Measurements from ENCODE around the gene CCDC117. TPM values are rescaled to one million over a fixed set of nuclear protein-coding genes. Genes with fewer than 3 reads are reported as not detected.
A peak's percentile ranks its signal among the peaks of the same experiment; 100 is the strongest.

Gene CCDC117
- total RNA-seq, 1 donor from 2014 or later: 8.4 TPM

DNA sequence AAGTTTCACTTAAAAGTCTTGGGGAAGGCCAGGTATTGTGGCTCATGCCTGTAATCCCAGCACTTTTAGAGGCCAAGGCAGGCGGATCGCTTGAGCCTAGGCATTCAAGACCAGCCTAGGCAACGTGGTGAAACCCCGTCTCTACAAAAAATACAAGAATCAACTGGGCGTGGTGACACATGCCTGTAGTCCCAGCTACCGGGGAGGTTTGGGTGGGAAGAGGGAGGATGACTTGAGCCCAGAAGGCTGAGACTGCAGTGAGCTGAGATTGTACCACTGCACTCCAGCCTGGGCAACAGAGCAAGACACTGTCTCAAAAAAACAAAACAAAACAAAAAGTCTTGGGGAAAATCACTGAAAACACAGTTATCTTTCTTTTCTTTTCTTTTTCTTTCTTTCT, 43.2 kb downstream of the CCDC117 start:
- DNase-seq (ENCODE audit: low read depth) (no peak), FAIRE-seq (no peak)
- TF ChIP-seq, protein P1, sequence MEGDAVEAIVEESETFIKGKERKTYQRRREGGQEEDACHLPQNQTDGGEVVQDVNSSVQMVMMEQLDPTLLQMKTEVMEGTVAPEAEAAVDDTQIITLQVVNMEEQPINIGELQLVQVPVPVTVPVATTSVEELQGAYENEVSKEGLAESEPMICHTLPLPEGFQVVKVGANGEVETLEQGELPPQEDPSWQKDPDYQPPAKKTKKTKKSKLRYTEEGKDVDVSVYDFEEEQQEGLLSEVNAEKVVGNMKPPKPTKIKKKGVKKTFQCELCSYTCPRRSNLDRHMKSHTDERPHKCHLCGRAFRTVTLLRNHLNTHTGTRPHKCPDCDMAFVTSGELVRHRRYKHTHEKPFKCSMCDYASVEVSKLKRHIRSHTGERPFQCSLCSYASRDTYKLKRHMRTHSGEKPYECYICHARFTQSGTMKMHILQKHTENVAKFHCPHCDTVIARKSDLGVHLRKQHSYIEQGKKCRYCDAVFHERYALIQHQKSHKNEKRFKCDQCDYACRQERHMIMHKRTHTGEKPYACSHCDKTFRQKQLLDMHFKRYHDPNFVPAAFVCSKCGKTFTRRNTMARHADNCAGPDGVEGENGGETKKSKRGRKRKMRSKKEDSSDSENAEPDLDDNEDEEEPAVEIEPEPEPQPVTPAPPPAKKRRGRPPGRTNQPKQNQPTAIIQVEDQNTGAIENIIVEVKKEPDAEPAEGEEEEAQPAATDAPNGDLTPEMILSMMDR (IDR thresholded peaks at IDR 0.05; ENCODE audit: insufficient read depth, low read length, severe bottlenecking): no peak
- Histone ChIP-seq H3K27me3 (ENCODE audit: control insufficient read depth, insufficient read depth, low read length) (no peaks in the 10 kb centered on the region), H3K36me3 (ENCODE audit: control insufficient read depth, insufficient read depth, low read length) (peaks cover 3% of the 10 kb centered on the region), H3K4me3 (ENCODE audit: low read depth, low read length) (no peak overlapping the region)

DNA sequence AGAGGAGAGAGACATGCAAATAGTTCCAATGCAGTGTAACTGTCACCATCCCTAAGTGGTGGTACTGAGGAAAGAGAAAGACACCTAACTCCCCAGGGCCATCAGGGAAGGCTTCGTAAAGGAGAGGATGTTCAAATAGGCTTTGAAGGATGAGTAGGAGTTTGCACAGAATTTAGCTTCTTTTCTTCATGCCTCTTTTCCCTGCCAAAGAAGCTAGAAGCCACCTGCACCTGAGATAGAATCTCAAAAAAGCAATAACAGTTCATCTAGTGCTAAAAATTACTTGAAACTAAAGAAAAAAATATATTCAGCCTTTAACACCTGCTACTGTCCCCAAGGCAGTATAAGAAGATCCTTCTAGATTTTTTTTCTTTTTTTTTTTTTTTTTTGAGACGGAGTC, 44.6 kb downstream of the CCDC117 start:
- DNase-seq (ENCODE audit: low read depth) (no peak), FAIRE-seq (no peak)
- Histone ChIP-seq H3K4me3 (ENCODE audit: low read depth, low read length) (no peak overlapping the region), H3K27me3 (ENCODE audit: control insufficient read depth, insufficient read depth, low read length) (no peaks in the 10 kb centered on the region), H3K36me3 (ENCODE audit: control insufficient read depth, insufficient read depth, low read length) (peaks cover 3% of the 10 kb centered on the region)
- TF ChIP-seq, protein P1 (IDR thresholded peaks at IDR 0.05; ENCODE audit: insufficient read depth, low read length, severe bottlenecking): no peak

- Histone ChIP-seq H3K36me3 (ENCODE audit: control insufficient read depth, insufficient read depth, low read length) (peaks cover 3% of the 10 kb centered on the region), H3K27me3 (ENCODE audit: control insufficient read depth, insufficient read depth, low read length) (no peaks in the 10 kb centered on the region), H3K4me3 (ENCODE audit: low read depth, low read length) (no peak overlapping the region)
- FAIRE-seq: no peak
- DNase-seq (ENCODE audit: low read depth): peak; percentile 21
- TF ChIP-seq, protein P1 (IDR thresholded peaks at IDR 0.05; ENCODE audit: insufficient read depth, low read length, severe bottlenecking): no peak
Measured at GRCh38 chr22:28817919-28818859, 45.7 kb downstream of the CCDC117 start.

DNA sequence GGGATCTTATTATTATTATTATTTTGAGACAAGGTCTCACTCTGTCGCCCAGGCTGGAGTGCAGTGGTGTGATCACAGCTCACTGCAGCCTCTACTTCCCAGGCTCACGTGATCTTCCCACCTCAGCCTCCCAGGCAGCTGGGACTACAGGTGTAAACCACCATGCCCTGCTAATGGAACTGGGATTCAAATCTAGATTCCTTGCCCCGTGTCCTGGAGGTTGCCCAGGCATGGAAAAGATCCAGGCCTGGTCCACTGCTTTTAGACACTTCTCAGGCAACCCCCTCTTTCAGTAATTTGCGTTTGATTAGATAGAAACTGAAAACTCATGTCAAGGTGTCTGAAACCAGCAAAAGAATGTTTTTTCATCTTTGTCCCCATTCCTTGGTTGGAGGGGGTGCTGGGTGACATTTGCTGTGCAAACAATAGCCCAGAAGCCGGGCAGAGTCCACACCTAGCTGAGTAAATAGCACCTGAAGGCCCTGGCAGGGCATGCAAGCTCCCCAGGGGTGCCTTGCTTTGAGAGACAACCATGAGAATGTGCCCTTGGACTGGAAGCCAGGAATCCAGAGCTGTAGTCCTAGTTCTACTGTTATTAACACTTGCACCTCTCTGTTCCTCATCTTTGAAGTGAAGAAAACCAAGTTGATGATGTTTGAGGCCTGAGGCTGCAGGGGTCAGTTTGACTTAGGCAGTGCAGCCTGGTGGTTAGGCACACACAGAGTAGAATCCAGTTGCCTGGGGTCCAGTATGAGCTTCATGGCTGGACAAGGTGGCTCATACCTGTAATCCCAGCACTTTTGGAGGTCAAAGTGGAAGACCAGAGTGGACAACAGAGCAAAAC, 47.0 kb downstream of the CCDC117 start:
- Histone ChIP-seq H3K36me3 (ENCODE audit: control insufficient read depth, insufficient read depth, low read length) (no peaks in the 10 kb centered on the region), H3K4me3 (ENCODE audit: low read depth, low read length) (no peak overlapping the region), H3K27me3 (ENCODE audit: control insufficient read depth, insufficient read depth, low read length) (no peaks in the 10 kb centered on the region)
- TF ChIP-seq, protein P1 (IDR thresholded peaks at IDR 0.05; ENCODE audit: insufficient read depth, low read length, severe bottlenecking): no peak
- no peak for DNase-seq (ENCODE audit: low read depth)
- no peak for FAIRE-seq

- Histone ChIP-seq H3K36me3 (ENCODE audit: control insufficient read depth, insufficient read depth, low read length) (no peaks in the 10 kb centered on the region), H3K4me3 (ENCODE audit: low read depth, low read length) (no peak overlapping the region), H3K27me3 (ENCODE audit: control insufficient read depth, insufficient read depth, low read length) (no peaks in the 10 kb centered on the region)
- no peak for DNase-seq (ENCODE audit: low read depth)
- FAIRE-seq: no peak
- TF ChIP-seq, protein P1 (IDR thresholded peaks at IDR 0.05; ENCODE audit: insufficient read depth, low read length, severe bottlenecking): no peak
Measured at GRCh38 chr22:28820885-28821284, 48.4 kb downstream of the CCDC117 start.
